GM10266 (cell line): Measurements from ENCODE around the gene ZNF547.

Source experiments
- DNase-seq: peaks from one replicate; pipeline ENCODE4 v3.0.0; 2012; ENCODE audit errors: extremely low spot score
- TF ChIP-seq, protein P1 (sequence below): IDR thresholded peaks from 2 replicates; pipeline ENCODE4 v1.5.1; 2012; ENCODE audit warnings: mild to moderate bottlenecking, low read depth; ENCODE audit not compliant: control insufficient read depth, insufficient read depth; ENCODE audit errors: missing control alignments

The ZNF547 gene

DNA sequence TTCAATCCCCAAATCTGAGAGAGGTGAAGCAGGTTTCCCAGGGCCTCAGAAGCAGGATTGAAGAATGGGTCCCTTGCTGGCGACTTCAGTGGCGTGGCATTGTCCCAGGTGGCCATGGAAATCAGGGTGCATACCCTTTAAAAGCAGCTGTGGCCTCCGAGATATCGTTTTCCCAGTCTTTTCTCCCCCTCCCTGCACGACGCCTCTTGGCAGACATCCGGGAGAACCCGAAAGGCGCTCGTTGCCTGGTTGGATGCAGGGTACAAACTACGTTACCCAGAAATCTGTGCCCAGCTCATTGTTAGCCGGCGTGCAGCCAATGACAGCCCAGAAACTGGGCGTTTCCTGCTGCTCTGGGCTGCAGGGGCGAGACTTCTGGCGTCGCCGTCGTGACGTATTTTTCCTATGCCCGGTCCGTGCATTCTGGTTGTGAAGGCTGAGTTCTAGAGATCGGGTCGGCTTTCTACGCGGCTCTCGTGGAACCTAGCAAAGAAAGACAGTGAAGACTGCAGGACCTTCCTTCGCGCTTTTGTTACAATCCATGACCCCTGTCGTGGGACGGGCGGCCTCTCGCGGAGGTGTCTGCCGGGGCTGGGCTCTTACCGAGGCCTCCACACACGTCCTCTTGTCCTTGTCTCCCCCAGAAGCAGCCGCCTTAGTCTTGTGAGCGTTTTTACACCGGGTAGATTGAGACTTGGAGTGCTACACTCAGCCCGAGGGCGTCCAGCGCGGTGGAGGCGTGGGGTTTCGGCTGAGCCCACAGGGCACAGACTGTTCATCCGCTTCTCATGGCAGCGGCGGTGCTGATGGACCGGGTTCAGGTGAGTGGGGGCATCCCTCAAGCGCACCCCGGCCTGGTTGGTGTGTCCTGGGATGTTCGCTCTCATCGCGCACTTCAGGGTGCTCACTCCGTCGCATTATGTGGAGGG, 12.2 kb upstream of the ZNF547 start, which contains the start of gene ZNF304:
Gene ZNF304 (plus strand): TSS at position 395 of the 929 bp plus-strand sequence. CDS start 394 bp downstream, at position 789.
- DNase-seq, result peak; percentile 89

DNA sequence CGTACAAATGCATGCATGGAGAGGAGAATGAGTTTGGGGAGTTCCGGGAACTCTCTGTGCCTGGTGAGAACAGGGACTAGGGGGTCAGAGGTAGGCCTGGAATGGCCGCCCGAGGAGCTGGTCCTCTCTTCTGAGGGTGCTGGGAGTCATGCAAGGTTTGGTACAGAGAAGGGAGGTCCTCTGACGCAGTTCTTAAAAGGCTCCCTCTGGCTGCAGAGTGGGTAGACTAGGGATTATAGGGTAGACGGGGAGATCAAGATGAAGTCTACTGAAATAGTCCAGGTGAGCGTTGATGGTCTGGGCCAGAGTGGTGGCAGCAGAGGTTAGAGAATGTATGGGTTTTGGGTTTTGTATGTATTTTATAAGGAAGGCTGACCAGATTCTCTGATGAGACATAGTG, 11.5 kb upstream of the ZNF547 start:
- TF ChIP-seq, protein P1, sequence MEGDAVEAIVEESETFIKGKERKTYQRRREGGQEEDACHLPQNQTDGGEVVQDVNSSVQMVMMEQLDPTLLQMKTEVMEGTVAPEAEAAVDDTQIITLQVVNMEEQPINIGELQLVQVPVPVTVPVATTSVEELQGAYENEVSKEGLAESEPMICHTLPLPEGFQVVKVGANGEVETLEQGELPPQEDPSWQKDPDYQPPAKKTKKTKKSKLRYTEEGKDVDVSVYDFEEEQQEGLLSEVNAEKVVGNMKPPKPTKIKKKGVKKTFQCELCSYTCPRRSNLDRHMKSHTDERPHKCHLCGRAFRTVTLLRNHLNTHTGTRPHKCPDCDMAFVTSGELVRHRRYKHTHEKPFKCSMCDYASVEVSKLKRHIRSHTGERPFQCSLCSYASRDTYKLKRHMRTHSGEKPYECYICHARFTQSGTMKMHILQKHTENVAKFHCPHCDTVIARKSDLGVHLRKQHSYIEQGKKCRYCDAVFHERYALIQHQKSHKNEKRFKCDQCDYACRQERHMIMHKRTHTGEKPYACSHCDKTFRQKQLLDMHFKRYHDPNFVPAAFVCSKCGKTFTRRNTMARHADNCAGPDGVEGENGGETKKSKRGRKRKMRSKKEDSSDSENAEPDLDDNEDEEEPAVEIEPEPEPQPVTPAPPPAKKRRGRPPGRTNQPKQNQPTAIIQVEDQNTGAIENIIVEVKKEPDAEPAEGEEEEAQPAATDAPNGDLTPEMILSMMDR, result no peak
- DNase-seq, result no peak

More for the DNA sequence above, 12.2 kb upstream of the ZNF547 start, which contains the start of gene ZNF304:
- TF ChIP-seq, protein P1, result no peak

DNA sequence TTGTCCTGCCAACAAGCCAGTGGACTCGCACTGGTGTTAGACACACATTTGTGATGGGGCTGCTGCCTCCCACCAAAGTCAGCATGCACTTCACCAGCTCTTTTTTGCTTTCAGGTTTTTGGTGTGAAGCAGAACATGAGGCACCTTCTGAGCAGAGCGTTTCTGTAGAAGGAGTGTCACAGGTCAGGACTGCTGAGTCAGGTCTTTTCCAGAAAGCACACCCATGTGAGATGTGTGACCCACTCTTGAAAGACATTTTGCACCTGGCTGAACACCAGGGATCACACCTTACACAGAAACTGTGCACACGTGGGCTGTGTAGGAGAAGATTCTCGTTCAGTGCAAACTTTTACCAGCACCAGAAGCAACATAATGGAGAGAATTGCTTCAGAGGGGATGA, 7.4 kb upstream of the ZNF547 start:
- no peak for DNase-seq

DNA sequence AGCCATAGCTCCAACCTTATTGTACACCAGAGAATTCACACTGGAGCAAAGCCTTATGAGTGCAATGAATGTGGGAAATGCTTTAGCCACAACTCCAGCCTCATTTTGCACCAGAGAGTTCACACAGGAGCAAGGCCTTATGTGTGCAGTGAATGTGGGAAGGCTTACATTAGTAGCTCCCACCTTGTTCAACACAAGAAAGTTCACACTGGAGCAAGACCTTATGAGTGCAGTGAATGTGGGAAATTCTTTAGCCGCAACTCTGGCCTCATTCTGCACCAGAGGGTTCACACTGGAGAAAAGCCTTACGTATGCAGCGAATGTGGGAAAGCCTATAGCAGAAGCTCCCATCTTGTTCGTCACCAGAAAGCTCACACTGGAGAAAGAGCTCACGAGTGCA, 5.9 kb upstream of the ZNF547 start:
- DNase-seq, result no peak
- TF ChIP-seq, protein P1, result no peak

More for the DNA sequence above, 7.4 kb upstream of the ZNF547 start:
- TF ChIP-seq, protein P1, result no peak

DNA sequence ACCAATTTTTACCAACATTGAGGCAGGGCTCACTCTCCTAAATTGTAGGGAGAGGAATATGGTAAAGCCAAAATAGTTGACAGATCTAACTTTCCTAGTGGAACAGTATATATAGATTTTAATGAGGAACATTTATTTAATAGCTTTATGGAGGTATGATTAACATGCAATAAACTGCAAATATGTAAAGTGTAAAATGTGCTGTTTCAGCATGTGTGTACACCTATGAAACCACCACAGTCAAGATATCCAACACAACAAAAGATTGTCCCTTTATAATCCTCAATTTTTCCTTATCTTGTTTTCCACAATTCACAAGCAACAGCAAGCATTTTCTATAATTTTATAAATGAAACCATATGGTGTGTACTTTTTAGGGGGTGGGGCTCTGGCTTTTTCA, 4.1 kb upstream of the ZNF547 start:
- DNase-seq, result no peak
- TF ChIP-seq, protein P1, result no peak

DNA sequence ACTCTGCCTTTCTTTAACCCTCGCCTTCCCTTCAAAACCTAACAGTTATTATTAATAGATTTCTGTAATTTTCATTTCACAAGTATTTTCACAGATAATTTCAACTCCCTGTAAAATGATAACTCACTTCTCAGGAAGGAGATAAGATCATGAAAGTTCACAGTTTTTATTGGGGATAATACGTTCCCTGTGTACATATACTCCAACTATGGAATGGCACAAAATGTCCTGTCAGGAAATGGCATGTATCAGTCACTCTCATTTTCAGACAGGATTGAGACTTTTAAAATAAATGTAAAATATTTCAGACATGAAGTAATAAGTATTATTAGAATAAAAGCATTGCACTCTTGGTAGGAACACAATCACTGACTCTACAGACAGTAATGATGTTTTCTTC, 932 bp upstream of the ZNF547 start:
- TF ChIP-seq, protein P1, result no peak
- no peak for DNase-seq

DNA sequence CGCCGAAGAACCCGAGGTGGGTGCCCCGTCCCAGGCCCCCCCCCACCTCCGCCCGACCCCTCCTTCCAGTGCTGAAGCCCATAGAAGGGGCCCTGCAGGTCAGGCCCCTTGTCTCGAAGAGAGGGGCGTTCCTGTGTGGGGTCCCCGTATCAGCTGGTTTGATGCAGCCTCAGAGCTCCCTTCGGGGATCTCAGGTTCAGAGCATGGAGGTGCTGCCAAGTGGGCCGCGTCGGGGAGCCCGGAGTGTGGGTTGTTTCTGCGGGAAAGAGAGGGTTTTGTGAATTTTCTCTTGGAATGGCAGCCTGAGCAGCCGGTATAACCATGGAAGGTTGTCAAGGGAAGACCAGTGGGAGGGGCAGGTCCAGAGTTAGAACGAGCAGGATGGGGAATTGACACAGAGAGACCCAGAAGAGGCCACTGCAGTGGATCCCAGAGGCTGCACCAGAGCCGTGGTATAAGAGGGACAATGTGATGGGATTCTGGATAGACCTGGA, 384 bp downstream of the ZNF547 start:
- TF ChIP-seq, protein P1, result no peak
- no peak for DNase-seq
